Keratinocyte (primary cell): ENCODE measurements around the gene SLC35B4. TPM values are rescaled to one million over a fixed set of nuclear protein-coding genes. Genes with fewer than 3 reads are reported as not detected.

Experiments used
- DNase-seq: peaks from one replicate; pipeline ENCODE4 v3.0.0-alpha.2; 2011; ENCODE audit warnings: low read depth, missing footprints, low spot score
- FAIRE-seq: peaks from 2 replicates; lab custom pipeline; 2011; peaks lifted over from hg19 to GRCh38; lab: Jason Lieb, UNC
- H2AFZ ChIP-seq: 2 replicates; pipeline ENCODE4 v1.6.0; 2012; ENCODE audit warnings: low read length, control low read depth, inconsistent platforms; ENCODE audit not compliant: control insufficient read depth
- H3K27ac ChIP-seq: 2 replicates; pipeline ENCODE4 v1.5.1; 2011; ENCODE audit warnings: low read length; ENCODE audit not compliant: control insufficient read depth, insufficient read depth
- H3K27me3 ChIP-seq: 3 replicates; pipeline ENCODE4 v1.6.0; 2011; ENCODE audit warnings: low read length; ENCODE audit not compliant: control insufficient read depth, insufficient read depth; ENCODE audit errors: extremely low read depth
- H3K36me3 ChIP-seq, 2 experiments: 2 replicates in 1 of 2; 3 replicates in 1 of 2; pipeline ENCODE4 v1.5.1; 2011; ENCODE audit warnings: low read length in 2 of 2, mild to moderate bottlenecking in 1 of 2; ENCODE audit not compliant: control insufficient read depth in 2 of 2, insufficient read depth in 2 of 2; ENCODE audit errors: extremely low read depth in 1 of 2
- H3K4me1 ChIP-seq: 3 replicates; pipeline ENCODE4 v1.5.1; 2011; ENCODE audit warnings: low read length; ENCODE audit not compliant: control insufficient read depth, insufficient read depth; ENCODE audit errors: extremely low read depth
- H3K4me2 ChIP-seq: 3 replicates; pipeline ENCODE4 v1.6.0; 2011; ENCODE audit warnings: low read depth, low read length; ENCODE audit not compliant: control insufficient read depth, insufficient read depth; ENCODE audit errors: extremely low read depth
- H3K4me3 ChIP-seq, 3 experiments: fragments of 200-600 bp in 1 of 3; sonication (generic) in 1 of 3; 2 replicates in 2 of 3; 3 replicates in 1 of 3; pipeline ENCODE4 v1.5.1; 2011 to 2016; ENCODE audit warnings: low read length in 3 of 3, mild to moderate bottlenecking in 3 of 3, control low read depth in 2 of 3, inconsistent platforms in 1 of 3, low read depth in 1 of 3, mixed read lengths in 1 of 3, mixed run types in 1 of 3, moderate library complexity in 1 of 3; ENCODE audit not compliant: control insufficient read depth in 2 of 3, insufficient read depth in 2 of 3; ENCODE audit errors: extremely low read depth in 1 of 3
- H3K79me2 ChIP-seq: 2 replicates; pipeline ENCODE4 v1.6.0; 2012; ENCODE audit warnings: low read length; ENCODE audit not compliant: control insufficient read depth, insufficient read depth
- H3K9ac ChIP-seq: 3 replicates; pipeline ENCODE4 v1.6.0; 2011; ENCODE audit warnings: low read length; ENCODE audit not compliant: control insufficient read depth, insufficient read depth; ENCODE audit errors: extremely low read depth
- H3K9me1 ChIP-seq: 3 replicates; pipeline ENCODE4 v1.6.0; 2011; ENCODE audit warnings: low read length; ENCODE audit not compliant: control insufficient read depth, insufficient read depth; ENCODE audit errors: extremely low read depth
- H3K9me3 ChIP-seq: 2 replicates; pipeline ENCODE4 v1.5.1; 2012; ENCODE audit warnings: low read depth, low read length; ENCODE audit not compliant: control insufficient read depth
- H4K20me1 ChIP-seq: 3 replicates; pipeline ENCODE4 v1.6.0; 2011; ENCODE audit warnings: low read length; ENCODE audit not compliant: control insufficient read depth, insufficient read depth; ENCODE audit errors: extremely low read depth
- EZH2 ChIP-seq: IDR thresholded peaks from one replicate; pipeline ENCODE4 v1.6.1; 2012; ENCODE audit warnings: inconsistent platforms, mild to moderate bottlenecking, low read length, moderate library complexity
- dilution Hi-C: fragments of 300-500 bp; cut with MboI; formaldehyde crosslinking; loops from one replicate; pipeline ENCODE4 v1.7.0; 2020; ENCODE audit warnings: low sequenced_read_pairs; ENCODE audit not compliant: extremely low pct_ligation_motif_present
- polyA plus RNA-seq, 5 experiments: library from polyadenylated mRNA; depleted of rRNA in 3 of 5; stranded (reverse) in 3 of 5; stranded (forward) in 1 of 5; unstranded in 1 of 5; fragments of >200 nt; gene quantifications; 1 replicate in 1 of 5; 2 replicates in 3 of 5; 3 replicates in 1 of 5; pipeline versions ENCODE4 v1.2.1 to v1.2.3, GENCODE V29; 2011 to 2012; ENCODE audit warnings: missing spikeins in 2 of 5, low read depth in 1 of 5, low replicate concordance in 1 of 5
- TF ChIP-seq, protein P1 (sequence below), 3 experiments: IDR thresholded peaks in 1 of 3; conservative IDR thresholded peaks in 1 of 3; optimal IDR thresholded peaks in 1 of 3; 2 replicates in 2 of 3; 3 replicates in 1 of 3; pipeline versions ENCODE3 to v1.5.1; 2011; ENCODE audit warnings: low read length in 3 of 3, mild to moderate bottlenecking in 3 of 3, moderate library complexity in 2 of 3, control low read depth in 1 of 3, inconsistent platforms in 1 of 3; ENCODE audit not compliant: insufficient read depth in 2 of 3; ENCODE audit errors: extremely low read depth in 1 of 3

Gene SLC35B4
- polyA plus RNA-seq, 1 donor (not counting 4 experiments of a cell fraction or from before 2014, with no cell fraction given), result 18.6 TPM

DNA sequence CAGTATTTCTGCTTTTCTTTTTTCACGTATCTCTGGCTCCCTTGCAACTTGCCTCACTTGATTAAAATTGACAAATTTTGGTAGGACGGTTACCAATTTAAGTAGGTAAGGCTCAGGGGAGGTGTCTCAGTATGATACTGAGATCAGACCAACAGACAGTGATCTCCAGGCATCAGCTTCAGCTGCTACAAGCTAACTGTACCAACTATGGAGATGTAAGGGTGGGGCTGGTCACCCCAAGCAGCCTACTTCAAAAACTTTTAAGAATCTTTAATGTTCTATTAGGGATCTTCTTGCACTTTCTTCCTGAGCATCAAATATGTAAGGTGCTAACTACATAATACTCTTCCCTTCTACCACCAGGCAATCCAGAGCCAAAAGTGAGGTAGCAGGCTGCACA lies 26.9 kb downstream of the SLC35B4 start:
- H3K9me1 ChIP-seq, result no peaks in the 10 kb centered on the region
- no peak for DNase-seq
- H3K9ac ChIP-seq, result no peak overlapping the region
- H3K4me1 ChIP-seq, result peaks cover 18% of the 10 kb centered on the region
- no peak for FAIRE-seq
- no peak for TF ChIP-seq EZH2
- TF ChIP-seq, protein P1, sequence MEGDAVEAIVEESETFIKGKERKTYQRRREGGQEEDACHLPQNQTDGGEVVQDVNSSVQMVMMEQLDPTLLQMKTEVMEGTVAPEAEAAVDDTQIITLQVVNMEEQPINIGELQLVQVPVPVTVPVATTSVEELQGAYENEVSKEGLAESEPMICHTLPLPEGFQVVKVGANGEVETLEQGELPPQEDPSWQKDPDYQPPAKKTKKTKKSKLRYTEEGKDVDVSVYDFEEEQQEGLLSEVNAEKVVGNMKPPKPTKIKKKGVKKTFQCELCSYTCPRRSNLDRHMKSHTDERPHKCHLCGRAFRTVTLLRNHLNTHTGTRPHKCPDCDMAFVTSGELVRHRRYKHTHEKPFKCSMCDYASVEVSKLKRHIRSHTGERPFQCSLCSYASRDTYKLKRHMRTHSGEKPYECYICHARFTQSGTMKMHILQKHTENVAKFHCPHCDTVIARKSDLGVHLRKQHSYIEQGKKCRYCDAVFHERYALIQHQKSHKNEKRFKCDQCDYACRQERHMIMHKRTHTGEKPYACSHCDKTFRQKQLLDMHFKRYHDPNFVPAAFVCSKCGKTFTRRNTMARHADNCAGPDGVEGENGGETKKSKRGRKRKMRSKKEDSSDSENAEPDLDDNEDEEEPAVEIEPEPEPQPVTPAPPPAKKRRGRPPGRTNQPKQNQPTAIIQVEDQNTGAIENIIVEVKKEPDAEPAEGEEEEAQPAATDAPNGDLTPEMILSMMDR (optimal IDR thresholded peaks at IDR 0.05 in 1 of 3, IDR thresholded peaks at IDR 0.05 in 1 of 3, conservative IDR thresholded peaks at IDR 0.05 in 1 of 3; ENCODE audit: extremely low read depth in 1 of 3, insufficient read depth in 2 of 3, low read length in 3 of 3), result no peak
- H3K4me3 ChIP-seq, result no peak overlapping the region
- H3K36me3 ChIP-seq, result peaks cover 0 to 6% of the 10 kb centered on the region in 2 experiments
- dilution Hi-C loops, result no loop called here
- no peaks in the 10 kb centered on the region for H3K27me3 ChIP-seq
- H3K27ac ChIP-seq, result no peak overlapping the region
- no peaks in the 10 kb centered on the region for H3K79me2 ChIP-seq
- no peaks in the 10 kb centered on the region for H3K9me3 ChIP-seq
- peak overlapping the region; percentile 53 for H3K4me2 ChIP-seq
- no peaks in the 10 kb centered on the region for H4K20me1 ChIP-seq
- H2AFZ ChIP-seq, result no peak overlapping the region

DNA sequence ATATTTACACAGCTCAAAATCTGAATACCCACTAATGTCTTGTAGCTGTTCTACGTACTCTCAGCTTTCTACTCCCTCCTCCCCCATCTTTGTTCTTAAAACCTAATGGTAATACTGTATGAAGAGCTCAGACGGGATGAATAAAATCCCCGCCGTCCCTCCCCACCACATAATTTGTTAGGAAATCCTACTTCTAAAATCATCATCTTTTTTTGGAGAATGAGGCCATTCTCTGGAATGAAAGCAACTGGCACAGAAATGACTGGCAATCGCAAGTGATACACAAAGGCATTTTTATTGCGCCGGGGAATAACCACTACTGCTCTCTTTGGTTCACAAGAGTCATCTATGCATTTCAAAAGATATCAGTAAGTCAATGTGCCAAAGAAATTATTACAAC lies 27.3 kb downstream of the SLC35B4 start:
- peaks cover 0 to 2% of the 10 kb centered on the region in 2 experiments for H3K36me3 ChIP-seq
- FAIRE-seq (no peak), DNase-seq (no peak)
- H3K4me1 ChIP-seq, result peaks cover 18% of the 10 kb centered on the region
- H2AFZ ChIP-seq, result no peak overlapping the region
- H4K20me1 ChIP-seq, result no peaks in the 10 kb centered on the region
- no peak overlapping the region for H3K4me2 ChIP-seq
- no peaks in the 10 kb centered on the region for H3K9me1 ChIP-seq
- no peaks in the 10 kb centered on the region for H3K9me3 ChIP-seq
- dilution Hi-C loops, result no loop called here
- TF ChIP-seq EZH2, result no peak
- TF ChIP-seq, protein P1 (optimal IDR thresholded peaks at IDR 0.05 in 1 of 3, IDR thresholded peaks at IDR 0.05 in 1 of 3, conservative IDR thresholded peaks at IDR 0.05 in 1 of 3; ENCODE audit: extremely low read depth in 1 of 3, insufficient read depth in 2 of 3, low read length in 3 of 3), result no peak
- no peaks in the 10 kb centered on the region for H3K79me2 ChIP-seq
- no peak overlapping the region for H3K27ac ChIP-seq
- no peak overlapping the region for H3K4me3 ChIP-seq
- H3K9ac ChIP-seq, result no peak overlapping the region
- no peaks in the 10 kb centered on the region for H3K27me3 ChIP-seq
